HepG2 (cell line): Measurements from ENCODE around the gene DLX4. TPM values are rescaled to one million over a fixed set of nuclear protein-coding genes. Genes with fewer than 3 reads are reported as not detected.

Experiments used
- BRCA1 ChIP-seq: sonication (generic); formaldehyde crosslinking; IDR thresholded peaks from 2 replicates; pipeline ENCODE4 v1.4.0; 2020; ENCODE audit warnings: missing genetic modification reagents
- DNMT3B ChIP-seq: conservative IDR thresholded peaks from 2 replicates; pipeline ENCODE4 v1.6.1; 2016; ENCODE audit warnings: missing biosample characterization, control low read depth
- GABPB1 ChIP-seq: IDR thresholded peaks from 2 replicates; pipeline ENCODE4 v1.6.1; 2016; ENCODE audit warnings: mild to moderate bottlenecking, missing genetic modification reagents, moderate library complexity, missing compliant biosample characterization
- GLI4 ChIP-seq: sonication (generic); formaldehyde crosslinking; IDR thresholded peaks from 2 replicates; pipeline ENCODE4 v1.5.1; 2020; ENCODE audit warnings: missing genetic modification reagents, mild to moderate bottlenecking, moderate library complexity, borderline replicate concordance
- HNF4A ChIP-seq: sonication (generic); formaldehyde crosslinking; IDR thresholded peaks from 2 replicates; pipeline ENCODE4 v1.4.0; 2020; ENCODE audit warnings: missing genetic modification reagents
- HOXA5 ChIP-seq: sonication (generic); formaldehyde crosslinking; IDR thresholded peaks from 2 replicates; pipeline ENCODE4 v1.4.0; 2020; ENCODE audit warnings: missing genetic modification reagents
- MTA1 ChIP-seq: sonication (generic); formaldehyde crosslinking; IDR thresholded peaks from 2 replicates; pipeline ENCODE4 v1.4.0; 2020; ENCODE audit warnings: missing genetic modification reagents, mild to moderate bottlenecking, borderline replicate concordance
- NFE2L1 ChIP-seq: sonication (generic); formaldehyde crosslinking; IDR thresholded peaks from 2 replicates; pipeline ENCODE4 v1.4.0; 2020; ENCODE audit warnings: missing genetic modification reagents, mild to moderate bottlenecking, borderline replicate concordance
- RXRA ChIP-seq: sonication (generic); formaldehyde crosslinking; IDR thresholded peaks from 2 replicates; pipeline ENCODE4 v1.5.1; 2020; ENCODE audit warnings: missing genetic modification reagents
- SMAD9 ChIP-seq: sonication (generic); formaldehyde crosslinking; IDR thresholded peaks from 2 replicates; pipeline ENCODE4 v1.5.1; 2020; ENCODE audit warnings: mild to moderate bottlenecking, missing genetic modification reagents
- SRF ChIP-seq: IDR thresholded peaks from 2 replicates; pipeline ENCODE4 v1.6.1; 2011; ENCODE audit warnings: mild to moderate bottlenecking, low read depth, low read length, moderate library complexity
- XRCC5 ChIP-seq: fragments of 200-400 bp; formaldehyde crosslinking; optimal IDR thresholded peaks from 2 replicates; pipeline ENCODE3; 2017; ENCODE audit warnings: mild to moderate bottlenecking, low read length
- ZMAT3 ChIP-seq: sonication (generic); formaldehyde crosslinking; conservative IDR thresholded peaks from 2 replicates; pipeline ENCODE4 v1.7.0; 2021; ENCODE audit warnings: missing genetic modification reagents
- ZNF543 ChIP-seq: sonication (generic); formaldehyde crosslinking; IDR thresholded peaks from 2 replicates; pipeline ENCODE4 v1.4.0; 2020; ENCODE audit warnings: mild to moderate bottlenecking, missing genetic modification reagents
- ZNF589 ChIP-seq: sonication (generic); formaldehyde crosslinking; conservative IDR thresholded peaks from 2 replicates; pipeline ENCODE4 v1.8.0; 2022; ENCODE audit warnings: mild to moderate bottlenecking, moderate library complexity, missing genetic modification reagents
- ZNF644 ChIP-seq: IDR thresholded peaks from 2 replicates; pipeline ENCODE4 v1.6.1; 2016; ENCODE audit warnings: low read depth
- ZNF75D ChIP-seq: sonication (generic); formaldehyde crosslinking; IDR thresholded peaks from 2 replicates; pipeline ENCODE4 v1.8.1; 2023; ENCODE audit warnings: missing genetic modification reagents, mild to moderate bottlenecking, borderline replicate concordance
- ZNF776 ChIP-seq: sonication (generic); formaldehyde crosslinking; IDR thresholded peaks from 2 replicates; pipeline ENCODE4 v1.4.0; 2020; ENCODE audit warnings: mild to moderate bottlenecking, missing genetic modification reagents
- polyA plus RNA-seq, 8 experiments: library from polyadenylated mRNA; depleted of rRNA in 3 of 8; stranded (reverse) in 7 of 8; unstranded in 1 of 8; fragments of >200 nt; fragmentation: Illumina TruSeq in 4 of 8; extraction: Trizol in 4 of 8; gene quantifications; 2 replicates each; pipeline versions ENCODE4 v1.2.1 to v1.2.3, GENCODE V29; 2011 to 2016; ENCODE audit warnings: low read depth in 4 of 8, missing spikeins in 1 of 8, mixed read lengths in 1 of 8; ENCODE audit not compliant: insufficient read depth in 1 of 8
- total RNA-seq, 5 experiments: library from RNA; depleted of rRNA; stranded (reverse); fragments of >200 nt; fragmentation: Illumina TruSeq; extraction: Trizol; gene quantifications; 2 replicates each; pipeline ENCODE4 v1.2.3, GENCODE V29; 2016; ENCODE audit warnings: low read depth in 1 of 5
- TF ChIP-seq, protein P1 (sequence below): sonication (generic); formaldehyde crosslinking; IDR thresholded peaks from 2 replicates; pipeline ENCODE4 v1.4.0; 2020; ENCODE audit warnings: mild to moderate bottlenecking, missing genetic modification reagents
- TF ChIP-seq, protein P2 (sequence below), 2 experiments: sonication (generic) in 1 of 2; formaldehyde crosslinking in 1 of 2; IDR thresholded peaks; 2 replicates each; pipeline versions ENCODE4 v1.6.1 to v1.9.0; 2014 to 2022; ENCODE audit warnings: antibody characterized with exemption in 1 of 2, borderline replicate concordance in 1 of 2, inconsistent platforms in 1 of 2, low read depth in 1 of 2, missing genetic modification reagents in 1 of 2
- TF ChIP-seq, protein P3 (sequence below): sonication (generic); formaldehyde crosslinking; conservative IDR thresholded peaks from 2 replicates; pipeline ENCODE4 v1.4.0; 2020; ENCODE audit warnings: missing genetic modification reagents

Gene DLX4
- total and polyA plus RNA-seq, 2 of the 13 experiments (the other 11 are each of a cell fraction or from before 2014, with no cell fraction given) = 0.55 to 2.3 TPM

DNA sequence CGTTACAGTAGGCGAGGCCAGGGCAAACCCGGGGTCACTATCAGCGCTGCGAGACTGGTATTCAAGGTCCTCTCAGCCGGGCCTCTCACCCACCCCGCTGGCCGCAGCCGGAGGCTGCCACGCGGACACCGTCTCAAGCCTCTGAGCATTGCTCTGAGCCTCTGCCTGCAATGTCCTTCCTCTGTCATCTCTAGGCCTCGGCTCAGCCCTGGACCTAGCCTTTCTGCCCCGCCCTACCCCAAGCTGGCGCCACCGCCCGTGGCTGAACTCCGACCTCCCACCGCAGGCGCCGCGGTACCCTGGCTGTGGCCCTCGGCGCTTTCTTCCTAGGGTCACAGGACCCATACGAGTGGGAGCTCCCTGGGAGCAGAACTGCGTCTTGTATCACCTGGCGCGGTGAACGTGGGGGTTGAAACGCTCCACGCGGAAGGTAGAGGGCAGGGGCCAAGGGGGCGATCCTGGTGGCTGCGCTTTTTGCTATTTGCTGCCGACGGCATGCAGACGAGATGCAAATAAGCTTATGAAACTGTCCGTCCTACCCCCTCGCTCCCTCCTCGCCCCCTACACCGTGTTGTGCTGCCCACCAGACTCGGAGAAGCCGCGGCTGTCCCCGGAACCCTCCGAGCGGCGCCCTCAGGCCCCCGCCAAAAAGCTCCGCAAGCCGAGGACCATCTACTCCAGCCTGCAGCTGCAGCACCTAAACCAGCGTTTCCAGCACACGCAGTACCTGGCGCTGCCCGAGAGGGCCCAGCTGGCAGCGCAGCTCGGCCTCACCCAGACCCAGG, 3.7 kb downstream of the DLX4 start (continued):
- TF ChIP-seq SMAD9 (CRISPR knock-in tag) (no peak), BRCA1 (CRISPR knock-in tag) (no peak), ZNF589 (CRISPR knock-in tag) (no peak), GLI4 (CRISPR knock-in tag) (no peak), GABPB1 (CRISPR knock-in tag) (no peak; the same call in 1 of the 2 replicates), RXRA (CRISPR knock-in tag) (no peak), XRCC5 (no peak), HOXA5 (no peak), ZMAT3 (CRISPR knock-in tag) (no peak), ZNF644 (CRISPR knock-in tag) (no peak), ZNF776 (0 out of 2 replicates have a peak, but pooled peaks have one; percentile 40), DNMT3B (no peak), ZNF543 (CRISPR knock-in tag) (no peak), HNF4A (CRISPR knock-in tag) (no peak), SRF (no peak), MTA1 (CRISPR knock-in tag) (no peak), NFE2L1 (CRISPR knock-in tag) (no peak), ZNF75D (no peak)
- TF ChIP-seq, protein P1, sequence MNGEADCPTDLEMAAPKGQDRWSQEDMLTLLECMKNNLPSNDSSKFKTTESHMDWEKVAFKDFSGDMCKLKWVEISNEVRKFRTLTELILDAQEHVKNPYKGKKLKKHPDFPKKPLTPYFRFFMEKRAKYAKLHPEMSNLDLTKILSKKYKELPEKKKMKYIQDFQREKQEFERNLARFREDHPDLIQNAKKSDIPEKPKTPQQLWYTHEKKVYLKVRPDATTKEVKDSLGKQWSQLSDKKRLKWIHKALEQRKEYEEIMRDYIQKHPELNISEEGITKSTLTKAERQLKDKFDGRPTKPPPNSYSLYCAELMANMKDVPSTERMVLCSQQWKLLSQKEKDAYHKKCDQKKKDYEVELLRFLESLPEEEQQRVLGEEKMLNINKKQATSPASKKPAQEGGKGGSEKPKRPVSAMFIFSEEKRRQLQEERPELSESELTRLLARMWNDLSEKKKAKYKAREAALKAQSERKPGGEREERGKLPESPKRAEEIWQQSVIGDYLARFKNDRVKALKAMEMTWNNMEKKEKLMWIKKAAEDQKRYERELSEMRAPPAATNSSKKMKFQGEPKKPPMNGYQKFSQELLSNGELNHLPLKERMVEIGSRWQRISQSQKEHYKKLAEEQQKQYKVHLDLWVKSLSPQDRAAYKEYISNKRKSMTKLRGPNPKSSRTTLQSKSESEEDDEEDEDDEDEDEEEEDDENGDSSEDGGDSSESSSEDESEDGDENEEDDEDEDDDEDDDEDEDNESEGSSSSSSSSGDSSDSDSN (CRISPR knock-in tag) = peak; percentile 24; the same call in 1 of the 2 replicates
- TF ChIP-seq, protein P2, sequence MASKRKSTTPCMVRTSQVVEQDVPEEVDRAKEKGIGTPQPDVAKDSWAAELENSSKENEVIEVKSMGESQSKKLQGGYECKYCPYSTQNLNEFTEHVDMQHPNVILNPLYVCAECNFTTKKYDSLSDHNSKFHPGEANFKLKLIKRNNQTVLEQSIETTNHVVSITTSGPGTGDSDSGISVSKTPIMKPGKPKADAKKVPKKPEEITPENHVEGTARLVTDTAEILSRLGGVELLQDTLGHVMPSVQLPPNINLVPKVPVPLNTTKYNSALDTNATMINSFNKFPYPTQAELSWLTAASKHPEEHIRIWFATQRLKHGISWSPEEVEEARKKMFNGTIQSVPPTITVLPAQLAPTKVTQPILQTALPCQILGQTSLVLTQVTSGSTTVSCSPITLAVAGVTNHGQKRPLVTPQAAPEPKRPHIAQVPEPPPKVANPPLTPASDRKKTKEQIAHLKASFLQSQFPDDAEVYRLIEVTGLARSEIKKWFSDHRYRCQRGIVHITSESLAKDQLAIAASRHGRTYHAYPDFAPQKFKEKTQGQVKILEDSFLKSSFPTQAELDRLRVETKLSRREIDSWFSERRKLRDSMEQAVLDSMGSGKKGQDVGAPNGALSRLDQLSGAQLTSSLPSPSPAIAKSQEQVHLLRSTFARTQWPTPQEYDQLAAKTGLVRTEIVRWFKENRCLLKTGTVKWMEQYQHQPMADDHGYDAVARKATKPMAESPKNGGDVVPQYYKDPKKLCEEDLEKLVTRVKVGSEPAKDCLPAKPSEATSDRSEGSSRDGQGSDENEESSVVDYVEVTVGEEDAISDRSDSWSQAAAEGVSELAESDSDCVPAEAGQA (IDR thresholded peaks at IDR 0.05; ENCODE audit: low read depth) = no peak
- TF ChIP-seq, protein P2 (CRISPR knock-in tag; IDR thresholded peaks at IDR 0.05; ENCODE audit: borderline replicate concordance) = no peak
- TF ChIP-seq, protein P3, sequence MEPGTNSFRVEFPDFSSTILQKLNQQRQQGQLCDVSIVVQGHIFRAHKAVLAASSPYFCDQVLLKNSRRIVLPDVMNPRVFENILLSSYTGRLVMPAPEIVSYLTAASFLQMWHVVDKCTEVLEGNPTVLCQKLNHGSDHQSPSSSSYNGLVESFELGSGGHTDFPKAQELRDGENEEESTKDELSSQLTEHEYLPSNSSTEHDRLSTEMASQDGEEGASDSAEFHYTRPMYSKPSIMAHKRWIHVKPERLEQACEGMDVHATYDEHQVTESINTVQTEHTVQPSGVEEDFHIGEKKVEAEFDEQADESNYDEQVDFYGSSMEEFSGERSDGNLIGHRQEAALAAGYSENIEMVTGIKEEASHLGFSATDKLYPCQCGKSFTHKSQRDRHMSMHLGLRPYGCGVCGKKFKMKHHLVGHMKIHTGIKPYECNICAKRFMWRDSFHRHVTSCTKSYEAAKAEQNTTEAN (CRISPR knock-in tag) = no peak
